Activated CD8-positive, alpha-beta memory T cell treated with anti-CD3 and anti-CD28 coated beads for 36 hours (primary cell): ENCODE results near the gene OLAH. TPM values are rescaled to one million over a fixed set of nuclear protein-coding genes. Genes with fewer than 3 reads are reported as not detected.

Experiments
- CTCF ChIA-PET: fragments of 350-600 bp; sonication (Branson Sonifier 250); formaldehyde crosslinking; loops from one replicate; lab custom pipeline; 2021; ENCODE audit warnings: antibody characterized with exemption; lab: Charles Lee
- POLR2A ChIA-PET: fragments of 350-600 bp; sonication (Branson Sonifier 250); formaldehyde crosslinking; loops from one replicate; lab custom pipeline; 2021; ENCODE audit warnings: antibody characterized with exemption; lab: Charles Lee
- total RNA-seq, 2 experiments: library from RNA; stranded (reverse); gene quantifications; one replicate each; pipeline ENCODE4 v1.2.3, GENCODE V29; 2021

OLAH gene
- total RNA-seq, 2 experiments from 2014 or later, result 0.17 to 0.21 TPM

GRCh38 chr10:15060638-15061037 is 16.9 kb downstream of the OLAH start:
- POLR2A ChIA-PET, result no interaction called here
- CTCF ChIA-PET, result no interaction called here

DNA sequence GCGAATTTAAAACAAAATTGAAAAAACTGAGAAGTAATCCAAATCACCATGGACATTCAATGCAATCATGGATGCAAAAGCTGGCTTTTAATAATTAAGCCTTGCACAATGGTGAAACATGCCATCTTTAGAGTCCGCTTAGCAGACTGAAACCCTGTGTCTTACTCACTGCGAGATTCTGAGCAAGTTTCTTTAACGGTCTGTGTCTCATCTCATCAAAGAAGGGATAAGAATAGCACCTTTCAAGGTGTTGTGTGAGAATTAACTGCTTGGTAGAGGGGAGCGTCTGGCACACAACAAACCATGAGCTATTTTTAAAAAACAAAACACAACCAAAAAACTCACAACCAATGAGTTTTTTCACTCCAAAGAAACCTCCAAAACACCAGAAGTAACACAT is 23.4 kb downstream of the OLAH start:
- CTCF ChIA-PET, result no interaction called here
- POLR2A ChIA-PET, result no interaction called here

DNA sequence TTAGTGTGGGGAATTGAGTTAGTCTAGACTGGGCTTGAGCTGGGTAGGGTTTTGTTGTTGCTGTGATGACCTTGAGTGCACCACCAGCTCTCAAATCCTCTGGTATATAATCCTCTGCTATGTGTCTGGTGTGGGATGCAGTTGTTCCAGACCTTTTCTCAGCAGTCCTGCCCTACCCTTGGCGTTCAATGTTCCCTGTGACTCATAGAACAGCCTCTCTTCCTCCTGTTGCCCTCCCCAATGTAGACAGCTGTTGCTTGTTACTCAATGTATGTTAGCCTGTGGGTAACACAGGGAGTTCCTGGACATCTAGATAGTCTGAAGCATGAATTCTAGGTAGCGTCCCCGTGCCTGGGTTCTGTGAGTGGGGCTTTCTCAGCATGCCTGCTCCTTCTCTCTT is 25.1 kb downstream of the OLAH start:
- CTCF ChIA-PET, result interaction anchor here (0.5 kb wide), 1 partner anchor 135 kb away, joined by 5 read pairs; no protein-coding TSS in a partner anchor
- POLR2A ChIA-PET, result no interaction called here

- ChIA-PET POLR2A (no interaction called here), CTCF (no interaction called here)
These were observed 25.5 kb downstream of the OLAH start for GRCh38 chr10:15069230-15069629.

- CTCF ChIA-PET, result no interaction called here
- POLR2A ChIA-PET, result no interaction called here
These were observed 28.6 kb downstream of the OLAH start for GRCh38 chr10:15072358-15072757.

DNA sequence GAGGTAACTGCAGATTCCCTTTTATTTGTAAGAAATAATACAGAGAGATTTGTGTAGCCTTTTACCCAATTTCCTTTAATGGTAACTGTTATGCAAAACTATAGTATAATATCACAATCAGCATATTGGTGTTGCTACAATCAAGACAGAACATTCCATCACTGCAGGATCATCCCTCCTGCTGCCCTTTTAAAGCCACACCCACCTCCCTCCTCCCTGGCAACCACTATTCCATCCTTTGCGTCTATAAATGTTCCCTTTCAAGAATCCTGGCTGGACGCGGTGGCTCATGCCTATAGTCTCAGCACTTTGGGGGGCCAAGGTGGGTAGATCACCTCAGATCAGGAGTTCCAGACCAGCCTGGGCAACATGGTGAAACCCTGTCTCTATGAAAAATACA is 31.7 kb downstream of the OLAH start:
- CTCF ChIA-PET, result no interaction called here

GRCh38 chr10:15083674-15084501 is 40.1 kb downstream of the OLAH start:
- CTCF ChIA-PET, result no interaction called here
- POLR2A ChIA-PET, result no interaction called here

More for the DNA sequence above, 31.7 kb downstream of the OLAH start:
- POLR2A ChIA-PET, result no interaction called here

DNA sequence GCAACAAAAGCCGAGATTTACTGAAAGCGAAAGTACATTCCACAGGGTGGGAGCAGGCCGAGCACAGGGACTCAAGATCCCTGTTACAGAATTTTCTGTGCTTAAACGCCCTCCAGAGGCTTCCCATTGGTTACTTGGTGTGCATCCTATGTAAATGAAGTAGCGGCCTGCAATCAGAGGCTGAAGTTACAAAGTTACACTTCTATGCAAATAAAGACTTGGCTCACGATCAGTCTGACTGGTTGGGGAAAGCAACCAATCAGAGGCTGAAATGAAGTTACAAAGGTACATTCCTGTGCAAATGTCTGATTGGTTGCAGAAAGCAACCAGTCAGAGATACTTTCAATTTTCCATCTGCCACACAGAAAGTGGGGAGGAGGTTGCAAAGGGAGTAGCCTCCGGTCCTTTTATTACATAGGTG is 40.8 kb downstream of the OLAH start:
- POLR2A ChIA-PET, result no interaction called here
- CTCF ChIA-PET, result no interaction called here

GRCh38 chr10:15088428-15089261 is 44.9 kb downstream of the OLAH start, which contains the start of gene ACBD7:
Gene ACBD7, minus strand, starts transcription at chr10:15088776. Its CDS starts 48 bp downstream, at chr10:15088728.
- CTCF ChIA-PET, result no interaction called here
- POLR2A ChIA-PET, result no interaction called here

DNA sequence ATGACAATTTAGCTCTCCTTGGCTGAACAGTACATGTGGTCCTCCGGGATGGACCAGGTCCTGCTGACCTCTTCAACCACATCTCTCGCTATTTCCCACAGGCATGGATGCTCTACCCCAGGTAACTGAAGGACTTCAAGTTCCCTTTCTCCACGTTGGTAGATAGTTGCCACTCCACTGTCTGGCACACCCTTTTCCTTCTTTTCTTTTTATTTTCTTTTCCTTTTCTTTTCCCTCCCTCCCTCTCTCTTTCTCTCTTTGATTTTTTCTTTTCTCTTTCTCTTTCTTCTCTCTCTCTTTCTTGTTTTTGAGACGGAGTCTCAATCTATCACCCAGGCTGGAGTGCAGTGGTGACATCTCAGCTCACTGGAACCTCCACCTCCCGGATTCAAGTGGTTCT is 47.7 kb downstream of the OLAH start:
- ChIA-PET POLR2A (no interaction called here), CTCF (no interaction called here)

DNA sequence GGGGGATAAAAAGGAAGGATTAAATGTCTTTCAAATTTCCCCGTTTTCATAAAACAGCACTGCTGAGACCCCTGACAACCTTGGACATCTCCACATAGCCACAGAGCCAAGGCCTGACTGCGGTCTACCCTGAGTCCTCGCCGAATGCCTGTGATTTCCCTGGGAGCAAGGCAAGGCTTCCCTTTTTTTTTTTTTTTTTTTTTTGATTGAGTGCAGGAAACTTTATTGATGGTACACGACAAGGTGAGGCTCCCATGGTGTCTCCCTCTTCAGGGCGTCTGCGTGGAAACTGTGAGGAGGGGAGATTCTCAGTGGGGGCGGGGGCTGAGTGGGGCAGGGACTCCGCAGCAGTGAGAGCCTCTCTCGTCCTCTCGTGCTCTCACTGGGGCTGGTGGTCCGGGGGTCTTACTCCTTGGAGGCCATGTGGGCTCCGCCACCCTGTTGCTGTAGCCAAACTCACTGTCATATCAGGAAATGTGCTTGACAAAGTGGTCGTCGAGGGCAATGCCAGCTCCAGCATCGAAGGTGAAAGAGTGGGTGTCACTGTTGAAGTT is 49.2 kb downstream of the OLAH start:
- CTCF ChIA-PET, result interaction anchor here (1.5 kb wide), 1 partner anchor 14 kb away, joined by 5 read pairs; no protein-coding TSS in a partner anchor
- POLR2A ChIA-PET, result no interaction called here

DNA sequence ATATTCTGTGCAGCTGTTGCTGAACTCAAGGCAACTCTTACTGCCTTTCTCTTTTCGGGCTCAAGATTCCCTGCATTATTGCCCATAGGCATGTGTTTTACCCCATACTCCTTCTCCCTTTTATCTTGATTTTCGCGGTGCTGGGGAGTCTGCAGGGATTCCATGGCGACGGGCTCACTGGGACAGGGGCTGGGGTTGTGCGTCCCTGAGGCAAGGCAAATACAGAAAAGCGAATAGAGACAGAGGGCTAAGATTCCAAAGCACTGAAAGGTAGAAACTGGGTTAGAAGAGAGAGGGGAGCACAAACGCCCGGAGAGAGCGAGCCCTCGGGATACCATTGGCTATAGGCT is 52.9 kb downstream of the OLAH start:
- ChIA-PET POLR2A (interaction anchor here (1.0 kb wide), 1 partner anchor 259 kb away, joined by 3 read pairs; the partner anchor contains the start of genes CDNF, HSPA14 and MSANTD7), CTCF (no interaction called here)

DNA sequence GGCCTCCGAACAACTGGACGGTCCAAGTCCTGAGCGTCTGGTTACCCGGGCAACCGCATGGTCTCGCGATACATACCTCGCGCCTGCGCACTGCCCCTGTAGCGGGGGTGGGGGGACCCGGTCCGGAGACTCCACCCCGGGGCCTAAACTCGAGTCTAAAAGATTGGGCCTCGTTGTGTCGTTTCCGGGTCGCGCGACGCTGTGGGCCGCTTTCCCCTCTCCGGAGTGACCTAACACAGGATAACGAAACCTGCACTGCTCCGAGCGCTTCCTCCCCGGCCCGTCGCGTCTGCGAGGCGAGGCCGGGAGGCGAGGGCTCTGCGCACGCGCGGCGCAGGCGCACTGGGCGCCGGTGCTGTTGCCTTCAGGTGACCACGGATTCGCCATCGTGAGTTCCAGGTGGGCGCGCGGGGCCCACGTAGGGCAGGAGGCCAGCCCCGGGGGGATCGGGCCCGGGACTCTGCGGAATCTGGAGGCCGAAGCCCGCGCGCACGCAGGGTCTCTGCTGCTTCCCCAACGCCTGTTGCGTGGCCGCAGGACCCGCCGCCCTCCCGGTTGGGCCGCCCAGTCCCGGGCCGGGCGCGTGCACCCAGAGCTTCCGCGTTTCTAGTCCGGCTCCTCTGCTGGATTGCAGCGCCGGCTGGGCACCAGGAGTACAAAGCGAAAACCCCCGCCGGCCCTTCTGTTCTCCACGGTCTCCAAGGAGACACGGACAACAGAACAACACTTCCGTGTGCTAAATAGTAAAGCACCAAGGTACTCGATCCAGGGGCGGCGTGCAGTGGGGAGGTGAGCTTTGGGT is 53.5 kb downstream of the OLAH start, which contains the start of gene RPP38:
RPP38 (plus strand) TSS at position 345 of the 802 bp plus-strand sequence. CDS start 5,960 bp downstream, outside the sequence.
- POLR2A ChIA-PET, result interaction anchor here (0.6 to 1.0 kb wide), 4 partner anchors 26 to 259 kb away, joined by 3 to 5 read pairs (median 4); partner anchors contain the start of genes CDNF, HSPA14 and MSANTD7
- CTCF ChIA-PET, result no interaction called here

DNA sequence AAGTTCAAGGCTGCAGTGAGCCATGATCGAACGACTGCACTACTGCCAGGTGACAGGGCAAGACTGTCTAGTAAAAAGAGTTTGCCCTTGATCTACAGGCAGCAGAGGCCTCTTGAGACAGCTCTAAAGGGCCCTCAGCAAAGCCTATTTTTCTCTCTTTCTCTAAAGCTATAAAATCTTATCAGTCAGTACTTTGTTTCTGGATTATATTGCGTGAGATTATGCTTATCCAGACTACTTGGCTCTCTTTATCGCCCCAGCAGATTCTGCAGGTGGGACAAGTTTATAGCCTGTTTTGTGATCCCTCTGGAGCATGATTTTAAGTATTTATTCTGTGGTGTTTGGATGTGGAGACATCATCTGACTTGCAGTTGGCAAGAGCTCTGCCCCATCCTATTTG is 56.1 kb downstream of the OLAH start:
- POLR2A ChIA-PET, result no interaction called here
- CTCF ChIA-PET, result interaction anchor here (1.8 kb wide), 1 partner anchor 24 kb away, joined by 4 read pairs; no protein-coding TSS in a partner anchor

DNA sequence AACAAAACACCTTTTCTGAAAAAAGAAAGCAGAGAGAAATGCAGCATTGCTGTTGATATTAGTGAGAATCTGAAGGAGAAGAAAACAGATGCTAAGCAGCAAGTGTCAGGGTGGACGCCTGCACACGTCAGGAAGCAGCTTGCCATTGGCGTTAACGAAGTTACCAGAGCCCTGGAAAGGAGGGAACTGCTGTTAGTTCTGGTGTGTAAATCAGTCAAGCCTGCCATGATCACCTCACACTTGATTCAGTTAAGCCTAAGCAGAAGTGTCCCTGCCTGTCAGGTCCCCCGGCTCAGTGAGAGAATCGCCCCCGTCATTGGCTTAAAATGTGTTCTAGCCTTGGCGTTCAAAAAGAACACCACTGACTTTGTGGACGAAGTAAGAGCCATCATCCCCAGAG is 59.8 kb downstream of the OLAH start:
- CTCF ChIA-PET, result no interaction called here
- POLR2A ChIA-PET, result no interaction called here

DNA sequence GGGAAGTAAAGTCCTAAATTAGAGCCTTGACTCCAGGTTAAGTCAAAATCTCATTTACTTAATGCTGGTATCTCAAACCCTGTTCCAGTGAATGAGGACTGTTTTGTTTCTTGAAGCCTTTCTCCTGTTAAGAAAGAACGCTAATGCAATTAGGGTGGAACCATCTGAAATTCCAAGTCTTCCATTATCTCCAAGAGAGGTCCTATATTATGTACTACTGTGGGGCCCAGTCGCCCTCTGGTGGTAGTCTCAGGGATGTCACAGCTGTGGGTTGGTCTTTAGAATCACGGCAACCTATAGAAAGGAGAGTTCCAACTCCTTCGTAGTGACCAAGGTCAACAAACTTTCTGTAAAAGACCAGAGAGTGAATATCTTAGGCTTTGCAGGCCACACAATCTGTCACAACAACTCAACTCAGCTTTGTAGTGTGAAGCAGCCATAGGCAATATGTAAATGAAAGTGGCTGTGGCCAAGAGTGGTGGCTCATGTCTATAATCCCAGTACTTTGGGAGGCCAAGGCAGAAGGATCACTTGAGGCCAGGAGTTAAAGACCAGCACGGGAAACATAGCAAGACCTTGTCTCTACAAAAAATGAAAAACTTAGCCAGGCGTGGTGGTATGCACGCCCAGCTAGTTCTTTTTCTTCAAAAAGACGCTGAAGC is 62.7 kb downstream of the OLAH start:
- ChIA-PET POLR2A (no interaction called here), CTCF (interaction anchor here (0.6 to 1.7 kb wide), 3 partner anchors 13 to 569 kb away, joined by 3 to 6 read pairs (median 5); no protein-coding TSS in a partner anchor)

- CTCF ChIA-PET, result no interaction called here
- POLR2A ChIA-PET, result no interaction called here
These were observed 68.9 kb downstream of the OLAH start for GRCh38 chr10:15112657-15113056.

DNA sequence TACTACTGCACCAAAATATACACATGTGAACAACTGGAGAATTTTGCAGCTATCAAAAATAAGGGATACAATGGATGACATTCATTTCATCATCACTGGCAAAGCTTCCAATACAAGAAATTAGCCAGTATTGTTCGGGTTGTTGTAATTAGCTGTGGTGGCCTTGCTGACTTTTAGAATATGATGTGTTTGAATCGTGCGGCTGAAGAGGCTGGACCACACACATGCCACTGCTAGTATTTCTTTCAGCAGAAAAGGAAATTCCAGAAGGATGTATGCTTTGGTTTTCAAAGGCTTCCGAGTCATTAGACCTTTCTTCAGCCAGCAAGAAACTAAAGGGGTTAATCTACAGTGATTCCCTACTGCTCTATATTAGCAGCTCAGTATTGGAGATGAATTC is 70.0 kb downstream of the OLAH start:
- ChIA-PET POLR2A (no interaction called here), CTCF (interaction anchor here (0.6 to 1.0 kb wide), 2 partner anchors 8 to 58 kb away, joined by 3 read pairs; no protein-coding TSS in a partner anchor)
